Measurements from ENCODE around the gene HTRA2. TPM values are rescaled to one million over a fixed set of nuclear protein-coding genes. Genes with fewer than 3 reads are reported as not detected.

HTRA2 gene
- total RNA-seq, 6 donors from 2014 or later, result 11.8 to 36.9 (median 27.2) TPM

GRCh38 chr2:74554820-74555531, 25.2 kb downstream of the HTRA2 start:
- Histone ChIP-seq H3K36me3 (peaks cover 0 to 9% (median 7%) of the 10 kb centered on the region in 4 donors), H3K27me3 (no peaks in the 10 kb centered on the region), H3K27ac (peak overlapping the region; percentile 87 to 89 (median 88)), H3K4me3 (peak overlapping the region; percentile 68 to 97 (median 72)), H3K4me1 (peaks cover 11 to 28% (median 13%) of the 10 kb centered on the region in 4 donors), H3K9me3 (no peaks in the 10 kb centered on the region)
- TF ChIP-seq POLR2A (IDR thresholded peaks at IDR 0.05), result no peak
- TF ChIP-seq CTCF (IDR thresholded peaks at IDR 0.05), result peak in 3 of 6 experiments; percentile 8 to 33 (median 24)
- TF ChIP-seq EP300 (IDR thresholded peaks at IDR 0.05), result no peak
- TF ChIP-seq POLR2AphosphoS5 (IDR thresholded peaks at IDR 0.05), result no peak
- ATAC-seq (ENCODE audit: low FRiP score in 2 of 2), result peak; percentile 69 to 86
- DNase-seq, result peak; percentile 63 to 92
- 2 to 7% methylated on average over 41 to 47 of the region's 58 CpGs for WGBS, 2 donors

- Histone ChIP-seq H3K36me3 (peaks cover 0 to 9% (median 7%) of the 10 kb centered on the region in 4 donors), H3K4me3 (peak overlapping the region; percentile 68 to 97 (median 72)), H3K27me3 (no peaks in the 10 kb centered on the region), H3K9me3 (no peaks in the 10 kb centered on the region), H3K27ac (peak overlapping the region; percentile 87 to 89 (median 88)), H3K4me1 (peaks cover 11 to 25% (median 12%) of the 10 kb centered on the region in 4 donors)
- no peak for TF ChIP-seq EP300 (IDR thresholded peaks at IDR 0.05)
- no peak for TF ChIP-seq POLR2AphosphoS5 (IDR thresholded peaks at IDR 0.05)
- TF ChIP-seq POLR2A (IDR thresholded peaks at IDR 0.05), result no peak
- no peak for TF ChIP-seq CTCF (IDR thresholded peaks at IDR 0.05)
- ATAC-seq (ENCODE audit: low FRiP score in 2 of 2), result peak in 1 of 2 donors; percentile 28
- WGBS, 2 donors, result 52 to 69% methylated on average over 11 to 17 of the region's 17 CpGs
- peak; percentile 61 to 79 for DNase-seq
Observed at GRCh38 chr2:74555610-74556103, 25.9 kb downstream of the HTRA2 start.

GRCh38 chr2:74556159-74556558, 26.4 kb downstream of the HTRA2 start:
- H3K27me3 ChIP-seq, result no peaks in the 10 kb centered on the region
- DNase-seq (peak in 1 of 2 donors; percentile 80), ATAC-seq (ENCODE audit: low FRiP score in 2 of 2) (no peak)
- TF ChIP-seq POLR2A (IDR thresholded peaks at IDR 0.05), result no peak
- no peak for TF ChIP-seq CTCF (IDR thresholded peaks at IDR 0.05)
- no peak for TF ChIP-seq POLR2AphosphoS5 (IDR thresholded peaks at IDR 0.05)
- no peak for TF ChIP-seq EP300 (IDR thresholded peaks at IDR 0.05)
- peak overlapping the region in 3 of 4 donors; percentile 70 to 97 (median 73) for H3K4me3 ChIP-seq
- H3K36me3 ChIP-seq, result peaks cover 0 to 9% (median 7%) of the 10 kb centered on the region in 4 donors
- WGBS, 2 donors, result 77 to 87% methylated on average over 10 to 14 of the region's 14 CpGs
- peak overlapping the region in 2 of 4 donors; percentile 88 to 89 for H3K27ac ChIP-seq
- peaks cover 11 to 25% (median 12%) of the 10 kb centered on the region in 4 donors for H3K4me1 ChIP-seq
- H3K9me3 ChIP-seq, result no peaks in the 10 kb centered on the region

GRCh38 chr2:74556831-74557370, 27.2 kb downstream of the HTRA2 start:
- TF ChIP-seq EP300 (IDR thresholded peaks at IDR 0.05) (no peak), POLR2A (IDR thresholded peaks at IDR 0.05) (no peak), CTCF (IDR thresholded peaks at IDR 0.05) (no peak), POLR2AphosphoS5 (IDR thresholded peaks at IDR 0.05) (no peak)
- DNase-seq (no peak), ATAC-seq (ENCODE audit: low FRiP score in 2 of 2) (no peak)
- no peak overlapping the region for H3K27ac ChIP-seq
- H3K4me1 ChIP-seq, result peaks cover 11 to 25% (median 12%) of the 10 kb centered on the region in 4 donors
- no peaks in the 10 kb centered on the region for H3K9me3 ChIP-seq
- peaks cover 0 to 9% (median 7%) of the 10 kb centered on the region in 4 donors for H3K36me3 ChIP-seq
- no peaks in the 10 kb centered on the region for H3K27me3 ChIP-seq
- 86 to 93% methylated on average over 2 to 6 of the region's 6 CpGs for WGBS, 2 donors
- no peak overlapping the region for H3K4me3 ChIP-seq
